Neural cell (in vitro differentiated cells): ENCODE data around the gene PLXNA4. TPM values are rescaled to one million over a fixed set of nuclear protein-coding genes. Genes with fewer than 3 reads are reported as not detected.

Experiments used
- H2AFZ ChIP-seq: fragments of 200-600, 300-800 bp; sonication (generic), shearing (Covaris generic); 2 replicates; pipeline ENCODE4 v1.6.0; 2014; ENCODE audit warnings: low read depth, mild to moderate bottlenecking, antibody characterized with exemption, low read length, moderate library complexity
- H3F3A ChIP-seq: fragments of 200-600 bp; shearing (Covaris generic); 2 replicates; pipeline ENCODE4 v1.6.1; 2016; ENCODE audit warnings: mild to moderate bottlenecking, moderate library complexity, mixed read lengths, antibody characterized with exemption, low read length; ENCODE audit not compliant: insufficient read depth, poor library complexity, severe bottlenecking
- H3K27ac ChIP-seq: fragments of 200-600, 300-800 bp; sonication (generic), shearing (Covaris generic); 2 replicates; pipeline ENCODE4 v1.5.1; 2014; ENCODE audit warnings: mild to moderate bottlenecking, low read length, moderate library complexity
- H3K27me3 ChIP-seq: fragments of 300-800, 200-600 bp; sonication (generic), shearing (Covaris generic); 2 replicates; pipeline ENCODE4 v1.6.0; 2014; ENCODE audit warnings: mild to moderate bottlenecking, low read depth, low read length, moderate library complexity; ENCODE audit not compliant: insufficient read depth
- H3K36me3 ChIP-seq: fragments of 300-800, 200-600 bp; sonication (generic), shearing (Covaris generic); 2 replicates; pipeline ENCODE4 v1.5.1; 2014; ENCODE audit warnings: mild to moderate bottlenecking, antibody characterized with exemption, low read length, moderate library complexity; ENCODE audit not compliant: insufficient read depth
- H3K4me2 ChIP-seq: fragments of 300-800, 200-600 bp; sonication (generic), shearing (Covaris generic); 2 replicates; pipeline ENCODE4 v1.6.0; 2014; ENCODE audit warnings: mild to moderate bottlenecking, low read length
- H3K4me3 ChIP-seq: fragments of 300-800, 200-600 bp; sonication (generic), shearing (Covaris generic); 2 replicates; pipeline ENCODE4 v1.5.1; 2014; ENCODE audit warnings: mild to moderate bottlenecking, low read length, moderate library complexity
- H3K79me2 ChIP-seq: fragments of 200-600 bp; shearing (Covaris generic); replicated peaks from 2 replicates; pipeline ENCODE4 v1.6.0; 2014; ENCODE audit warnings: mild to moderate bottlenecking, low read length, moderate library complexity; ENCODE audit not compliant: insufficient read depth
- H3K9ac ChIP-seq: fragments of 300-800, 200-600 bp; sonication (generic), shearing (Covaris generic); 2 replicates; pipeline ENCODE4 v1.6.1; 2016; ENCODE audit warnings: mild to moderate bottlenecking, low read length, mixed read lengths
- H3K9me2 ChIP-seq: fragments of 200-600 bp; shearing (Covaris generic); 2 replicates; pipeline ENCODE4 v1.6.1; 2016; ENCODE audit warnings: mild to moderate bottlenecking, low read length, mixed read lengths; ENCODE audit not compliant: insufficient read depth
- H3K9me3 ChIP-seq: fragments of 200-600, 300-800 bp; sonication (generic), shearing (Covaris generic); 2 replicates; pipeline ENCODE4 v1.6.1; 2016; ENCODE audit warnings: mild to moderate bottlenecking, mixed run types, low read length, moderate library complexity, mixed read lengths
- H4K20me1 ChIP-seq: fragments of 200-600 bp; shearing (Covaris generic); 2 replicates; pipeline ENCODE4 v1.6.1; 2016; ENCODE audit warnings: mild to moderate bottlenecking, mixed run types; ENCODE audit not compliant: insufficient read depth
- CTCF ChIP-seq: fragments of 450-650 bp; IDR thresholded peaks from 2 replicates; pipeline ENCODE4 v1.5.1; 2014; ENCODE audit warnings: antibody characterized with exemption, mild to moderate bottlenecking, moderate library complexity; ENCODE audit not compliant: poor library complexity, severe bottlenecking
- EP300 ChIP-seq: fragments of 450-650 bp; conservative IDR thresholded peaks from 2 replicates; pipeline ENCODE4 v1.6.1; 2014; ENCODE audit warnings: antibody characterized with exemption, mild to moderate bottlenecking, moderate library complexity; ENCODE audit not compliant: poor library complexity, severe bottlenecking
- EZH2 ChIP-seq: fragments of 200-600, 300-800 bp; shearing (Covaris generic), sonication (generic); IDR thresholded peaks from 2 replicates; pipeline ENCODE4 v1.6.1; 2014; ENCODE audit warnings: antibody characterized with exemption, low read length, borderline replicate concordance, mild to moderate bottlenecking; ENCODE audit not compliant: insufficient read depth, poor library complexity, severe bottlenecking
- MXI1 ChIP-seq: fragments of 450-650 bp; conservative IDR thresholded peaks from 2 replicates; pipeline ENCODE4 v1.6.1; 2014; ENCODE audit warnings: antibody characterized with exemption, mild to moderate bottlenecking; ENCODE audit not compliant: poor library complexity, severe bottlenecking
- POLR2AphosphoS5 ChIP-seq: IDR thresholded peaks from 2 replicates; pipeline ENCODE4 v1.6.1; 2012
- RAD21 ChIP-seq: fragments of 450-650 bp; conservative IDR thresholded peaks from 2 replicates; pipeline ENCODE4 v1.6.1; 2014; ENCODE audit warnings: antibody characterized with exemption, mild to moderate bottlenecking, moderate library complexity
- REST ChIP-seq: IDR thresholded peaks from 2 replicates; pipeline ENCODE4 v1.6.1; 2012; ENCODE audit warnings: borderline replicate concordance
- SMC3 ChIP-seq: fragments of 450-650 bp; conservative IDR thresholded peaks from 2 replicates; pipeline ENCODE4 v1.6.1; 2014; ENCODE audit warnings: antibody characterized with exemption, mild to moderate bottlenecking, moderate library complexity; ENCODE audit not compliant: poor library complexity
- TAF1 ChIP-seq: IDR thresholded peaks from 2 replicates; pipeline ENCODE4 v1.6.1; 2012; ENCODE audit warnings: low read depth
- polyA plus RNA-seq: library from polyadenylated mRNA; depleted of rRNA; stranded (reverse); fragments of >200 nt; gene quantifications from 2 replicates; pipeline ENCODE4 v1.2.3, GENCODE V29; 2014

Gene PLXNA4
- polyA plus RNA-seq, 1 donor from 2014 or later: 7.2 TPM

GRCh38 chr7:132565885-132566284, 10.4 kb downstream of the PLXNA4 start:
- H3K9me3 ChIP-seq: no peaks in the 10 kb centered on the region

GRCh38 chr7:132565441-132565840, 10.8 kb downstream of the PLXNA4 start:
- H3K79me2 ChIP-seq: no peaks in the 10 kb centered on the region
- H3K9ac ChIP-seq: no peak overlapping the region
- H3K27ac ChIP-seq: no peak overlapping the region
- no peak for TF ChIP-seq RAD21
- TF ChIP-seq EP300: no peak
- no peak for TF ChIP-seq CTCF
- TF ChIP-seq MXI1: no peak
- no peak for TF ChIP-seq EZH2
- TF ChIP-seq POLR2AphosphoS5: no peak
- no peak for TF ChIP-seq TAF1
- no peak for TF ChIP-seq SMC3
- TF ChIP-seq REST: no peak
- no peaks in the 10 kb centered on the region for H3F3A ChIP-seq
- H3K9me3 ChIP-seq: no peaks in the 10 kb centered on the region
- no peaks in the 10 kb centered on the region for H4K20me1 ChIP-seq
- peaks cover 36% of the 10 kb centered on the region for H3K27me3 ChIP-seq
- H3K9me2 ChIP-seq: no peaks in the 10 kb centered on the region
- no peaks in the 10 kb centered on the region for H3K36me3 ChIP-seq
- no peak overlapping the region for H2AFZ ChIP-seq
- no peak overlapping the region for H3K4me3 ChIP-seq
- no peak overlapping the region for H3K4me2 ChIP-seq

More at GRCh38 chr7:132565885-132566284, 10.4 kb downstream of the PLXNA4 start:
- H3K4me2 ChIP-seq: no peak overlapping the region
- no peak overlapping the region for H3K27ac ChIP-seq
- no peak overlapping the region for H2AFZ ChIP-seq
- no peaks in the 10 kb centered on the region for H4K20me1 ChIP-seq
- H3K9ac ChIP-seq: no peak overlapping the region
- H3F3A ChIP-seq: no peaks in the 10 kb centered on the region
- no peaks in the 10 kb centered on the region for H3K36me3 ChIP-seq
- peaks cover 34% of the 10 kb centered on the region for H3K27me3 ChIP-seq
- TF ChIP-seq EP300 (no peak), CTCF (no peak), RAD21 (no peak), TAF1 (no peak), SMC3 (no peak)
- H3K9me2 ChIP-seq: no peaks in the 10 kb centered on the region
- H3K79me2 ChIP-seq: no peaks in the 10 kb centered on the region
- no peak overlapping the region for H3K4me3 ChIP-seq
